CD14-positive monocyte (primary cell): ENCODE measurements around the gene TTLL7. TPM values are rescaled to one million over a fixed set of nuclear protein-coding genes. Genes with fewer than 3 reads are reported as not detected.
A peak's percentile ranks its signal among the peaks of the same experiment; 100 is the strongest.

ENCODE experiments used
- DNase-seq, 3 donors: peaks; one replicate each; pipeline ENCODE4 v3.0.0-alpha.2; 2011 to 2022
- H2AFZ ChIP-seq: 2 replicates; pipeline ENCODE4 v1.6.0; 2012; ENCODE audit warnings: mild to moderate bottlenecking, low read depth, low read length, inconsistent platforms; ENCODE audit not compliant: insufficient read depth, poor library complexity, severe bottlenecking
- H3K27ac ChIP-seq, 2 donors: 1 replicate in 1 of 2; 2 replicates in 1 of 2; pipeline ENCODE4 v1.5.1; 2012 to 2013; ENCODE audit warnings: low read length in 2 of 2, control low read depth in 1 of 2, inconsistent platforms in 1 of 2, low read depth in 1 of 2, mild to moderate bottlenecking in 1 of 2
- H3K27me3 ChIP-seq, 2 donors: one replicate each; pipeline versions ENCODE4 v1.6.0 to v1.6.1; 2011 to 2013; ENCODE audit warnings: low read length in 2 of 2; ENCODE audit not compliant: control insufficient read depth in 2 of 2, insufficient read depth in 2 of 2
- H3K36me3 ChIP-seq, 2 donors: replicated peaks in 1 of 2; 1 replicate in 1 of 2; 2 replicates in 1 of 2; pipeline versions ENCODE4 v1.5.1 to v1.6.1; 2012 to 2013; ENCODE audit warnings: low read length in 2 of 2, control low read depth in 1 of 2, inconsistent platforms in 1 of 2, mild to moderate bottlenecking in 1 of 2; ENCODE audit not compliant: insufficient read depth in 2 of 2, control insufficient read depth in 1 of 2
- H3K4me1 ChIP-seq, 2 donors: 1 replicate in 1 of 2; 2 replicates in 1 of 2; pipeline versions ENCODE4 v1.5.1 to v1.6.1; 2012 to 2013; ENCODE audit warnings: low read length in 2 of 2, control low read depth in 1 of 2, inconsistent platforms in 1 of 2, mild to moderate bottlenecking in 1 of 2, moderate library complexity in 1 of 2; ENCODE audit not compliant: insufficient read depth in 2 of 2, control insufficient read depth in 1 of 2
- H3K4me2 ChIP-seq: replicated peaks from 2 replicates; pipeline ENCODE3; 2012; ENCODE audit warnings: low read length, moderate library complexity, mild to moderate bottlenecking; ENCODE audit not compliant: poor library complexity, severe bottlenecking; ENCODE audit errors: extremely low read depth
- H3K4me3 ChIP-seq, 3 experiments: fragments of 200-600 bp in 1 of 3; sonication (generic) in 1 of 3; replicated peaks in 1 of 3; 1 replicate in 2 of 3; 2 replicates in 1 of 3; pipeline ENCODE4 v1.5.1; 2011 to 2013; ENCODE audit warnings: low read length in 3 of 3, mild to moderate bottlenecking in 3 of 3, control low read depth in 2 of 3, low read depth in 2 of 3, inconsistent platforms in 1 of 3, moderate library complexity in 1 of 3
- H3K79me2 ChIP-seq: 2 replicates; pipeline ENCODE4 v1.6.0; 2012; ENCODE audit warnings: mild to moderate bottlenecking, control low read depth, inconsistent platforms, low read length, moderate library complexity; ENCODE audit not compliant: insufficient read depth
- H3K9ac ChIP-seq: 2 replicates; pipeline ENCODE4 v1.6.0; 2017; ENCODE audit warnings: low read length, mild to moderate bottlenecking; ENCODE audit not compliant: insufficient read depth, poor library complexity, severe bottlenecking
- H3K9me3 ChIP-seq, 2 donors: replicated peaks in 1 of 2; 1 replicate in 1 of 2; 2 replicates in 1 of 2; pipeline versions ENCODE4 v1.5.1 to v1.6.1; 2012 to 2013; ENCODE audit warnings: low read length in 2 of 2, control low read depth in 1 of 2; ENCODE audit not compliant: control insufficient read depth in 1 of 2, insufficient read depth in 1 of 2
- H4K20me1 ChIP-seq: 2 replicates; pipeline ENCODE4 v1.6.0; 2012; ENCODE audit warnings: mild to moderate bottlenecking, low read length, control low read depth, moderate library complexity; ENCODE audit not compliant: insufficient read depth
- H3K27ac Mint-ChIP-seq, 7 donors: one replicate each; pipeline ENCODE4 v1.8.0; 2020; ENCODE audit warnings: mild to moderate bottlenecking in 7 of 7, mixed read lengths in 7 of 7, moderate library complexity in 6 of 7, inconsistent platforms in 2 of 7
- H3K27me3 Mint-ChIP-seq, 3 donors: one replicate each; pipeline ENCODE4 v1.8.0; 2021 to 2022; ENCODE audit warnings: low read depth in 3 of 3, mild to moderate bottlenecking in 3 of 3, mixed read lengths in 3 of 3, moderate library complexity in 3 of 3, inconsistent platforms in 1 of 3
- H3K36me3 Mint-ChIP-seq, 2 donors: one replicate each; pipeline ENCODE4 v1.8.0; 2020; ENCODE audit warnings: mixed read lengths in 2 of 2, inconsistent platforms in 1 of 2, mild to moderate bottlenecking in 1 of 2
- H3K4me1 Mint-ChIP-seq: one replicate; pipeline ENCODE4 v1.8.0; 2020; ENCODE audit warnings: mild to moderate bottlenecking, mixed read lengths
- H3K4me3 Mint-ChIP-seq, 2 donors: one replicate each; pipeline ENCODE4 v1.8.0; 2020; ENCODE audit warnings: mild to moderate bottlenecking in 2 of 2, mixed read lengths in 2 of 2, moderate library complexity in 1 of 2
- H3K9me3 Mint-ChIP-seq, 7 donors: one replicate each; pipeline ENCODE4 v1.8.0; 2020 to 2022; ENCODE audit warnings: mixed read lengths in 7 of 7, mild to moderate bottlenecking in 6 of 7, moderate library complexity in 6 of 7, inconsistent platforms in 2 of 7
- WGBS: methylation state at CpG from one replicate; pipeline ENCODE4 v1.1.5; 2013; ENCODE audit warnings: missing lambda C conversion rate; ENCODE audit not compliant: insufficient coverage; 5-methylcytosine and 5-hydroxymethylcytosine counted together
- intact Hi-C, 2 donors: fragments of 100-400 bp; cut with micrococcal nuclease; formaldehyde crosslinking; loops; one replicate each; pipeline versions ENCODE4 v1.15.0 to v1.15.1; 2023
- polyA plus RNA-seq, 3 donors: library from polyadenylated mRNA; depleted of rRNA in 1 of 3; unstranded in 2 of 3; stranded (reverse) in 1 of 3; fragments of 300-500 nt in 2 of 3; fragments of >200 nt in 1 of 3; fragmentation: Illumina TruSeq in 2 of 3; gene quantifications; 1 replicate in 2 of 3; 2 replicates in 1 of 3; pipeline ENCODE4 v1.2.3, GENCODE V29; 2012 to 2021
- TF ChIP-seq, protein P1 (sequence below): fragments of 200-600 bp; IDR thresholded peaks from one replicate; pipeline ENCODE4 v1.8.0; 2022; ENCODE audit warnings: antibody characterized with exemption, mild to moderate bottlenecking

Gene TTLL7
- polyA plus RNA-seq, 3 donors: 0.12 to 0.69 TPM; not detected in 1

DNA sequence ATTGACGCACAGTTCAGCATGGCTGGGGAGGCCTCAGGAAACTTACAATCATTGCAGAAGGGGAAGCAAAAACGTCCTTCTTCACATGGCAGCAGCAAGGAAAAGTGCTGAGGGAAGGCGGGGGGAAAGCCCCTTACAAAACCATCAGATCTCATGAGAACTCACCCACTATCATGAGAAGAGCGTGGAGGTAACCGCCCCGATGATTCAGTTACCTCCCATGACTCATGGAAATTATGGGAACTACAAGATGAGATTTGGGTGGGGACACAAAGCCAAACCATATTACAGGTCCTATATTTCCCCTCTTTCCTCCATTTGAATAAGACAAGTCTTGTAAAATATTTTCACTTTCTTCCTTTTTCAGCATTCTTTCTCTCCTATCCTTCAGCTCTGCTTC, 7.7 kb upstream of the TTLL7 start:
- H3K79me2 ChIP-seq: no peaks in the 10 kb centered on the region
- no peak overlapping the region for H3K27ac ChIP-seq
- intact Hi-C loops: no loop called here
- no peak overlapping the region for H3K4me3 ChIP-seq
- WGBS: no CpG with 5 or more reads among the region's 6 CpGs
- peak in 1 of 3 donors; percentile 9 for DNase-seq
- no peaks in the 10 kb centered on the region for H3K27me3 ChIP-seq
- H3K4me1 Mint-ChIP-seq: no peaks in the 10 kb centered on the region
- TF ChIP-seq, protein P1, sequence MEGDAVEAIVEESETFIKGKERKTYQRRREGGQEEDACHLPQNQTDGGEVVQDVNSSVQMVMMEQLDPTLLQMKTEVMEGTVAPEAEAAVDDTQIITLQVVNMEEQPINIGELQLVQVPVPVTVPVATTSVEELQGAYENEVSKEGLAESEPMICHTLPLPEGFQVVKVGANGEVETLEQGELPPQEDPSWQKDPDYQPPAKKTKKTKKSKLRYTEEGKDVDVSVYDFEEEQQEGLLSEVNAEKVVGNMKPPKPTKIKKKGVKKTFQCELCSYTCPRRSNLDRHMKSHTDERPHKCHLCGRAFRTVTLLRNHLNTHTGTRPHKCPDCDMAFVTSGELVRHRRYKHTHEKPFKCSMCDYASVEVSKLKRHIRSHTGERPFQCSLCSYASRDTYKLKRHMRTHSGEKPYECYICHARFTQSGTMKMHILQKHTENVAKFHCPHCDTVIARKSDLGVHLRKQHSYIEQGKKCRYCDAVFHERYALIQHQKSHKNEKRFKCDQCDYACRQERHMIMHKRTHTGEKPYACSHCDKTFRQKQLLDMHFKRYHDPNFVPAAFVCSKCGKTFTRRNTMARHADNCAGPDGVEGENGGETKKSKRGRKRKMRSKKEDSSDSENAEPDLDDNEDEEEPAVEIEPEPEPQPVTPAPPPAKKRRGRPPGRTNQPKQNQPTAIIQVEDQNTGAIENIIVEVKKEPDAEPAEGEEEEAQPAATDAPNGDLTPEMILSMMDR: no peak
- H3K9ac ChIP-seq: no peak overlapping the region
- no peak overlapping the region for H2AFZ ChIP-seq
- H3K27me3 Mint-ChIP-seq: peaks cover 0 to under 1% (median 0%) of the 10 kb centered on the region in 3 donors
- no peak overlapping the region for H3K4me3 Mint-ChIP-seq
- no peaks in the 10 kb centered on the region for H4K20me1 ChIP-seq
- H3K36me3 Mint-ChIP-seq: no peaks in the 10 kb centered on the region
- H3K4me2 ChIP-seq: no peak overlapping the region
- H3K9me3 ChIP-seq: peaks cover 0 to 3% of the 10 kb centered on the region in 2 donors
- H3K36me3 ChIP-seq: no peaks in the 10 kb centered on the region
- H3K9me3 Mint-ChIP-seq: peaks cover 0 to 12% (median 4%) of the 10 kb centered on the region in 7 donors
- H3K4me1 ChIP-seq: no peaks in the 10 kb centered on the region
- H3K27ac Mint-ChIP-seq: no peak overlapping the region

DNA sequence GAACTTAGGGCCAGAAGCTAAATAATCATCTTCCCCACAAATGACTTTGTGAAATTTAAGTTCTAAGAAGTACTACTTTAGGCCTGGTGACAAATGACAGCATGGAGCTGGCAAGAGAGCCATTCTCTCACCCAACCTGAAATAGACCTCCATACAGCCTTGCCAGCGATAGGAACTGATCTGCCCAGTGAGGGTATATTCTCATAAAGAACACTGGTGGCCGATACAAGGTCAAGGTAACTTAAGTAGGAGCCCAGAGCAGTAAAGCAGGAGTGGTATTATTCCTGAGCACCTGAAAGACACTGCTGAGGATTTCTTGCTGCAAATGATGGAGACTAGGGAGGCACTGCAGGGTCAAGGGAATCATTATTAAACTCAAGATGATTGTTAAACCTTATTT, 2.6 kb upstream of the TTLL7 start:
- intact Hi-C loops: no loop called here
- H3K79me2 ChIP-seq: no peaks in the 10 kb centered on the region
- Mint-ChIP-seq H3K4me3 (no peak overlapping the region), H3K27ac (no peak overlapping the region), H3K4me1 (peaks cover 13% of the 10 kb centered on the region), H3K27me3 (peaks cover 34 to 44% (median 37%) of the 10 kb centered on the region in 3 donors), H3K36me3 (no peaks in the 10 kb centered on the region), H3K9me3 (peaks cover 0 to 2% (median under 1%) of the 10 kb centered on the region in 7 donors)
- no peak for DNase-seq
- no peaks in the 10 kb centered on the region for H4K20me1 ChIP-seq
- no peak overlapping the region for H3K4me3 ChIP-seq
- no peak overlapping the region for H2AFZ ChIP-seq
- peaks cover 5% of the 10 kb centered on the region in 2 donors for H3K4me1 ChIP-seq
- peaks cover 0 to 2% of the 10 kb centered on the region in 2 donors for H3K9me3 ChIP-seq
- H3K27ac ChIP-seq: no peak overlapping the region
- TF ChIP-seq, protein P1: no peak
- H3K9ac ChIP-seq: no peak overlapping the region
- no peak overlapping the region for H3K4me2 ChIP-seq
- H3K27me3 ChIP-seq: peaks cover 29 to 40% of the 10 kb centered on the region in 2 donors
- 100% methylated on average over 1 of the region's 2 CpGs for WGBS
- no peaks in the 10 kb centered on the region for H3K36me3 ChIP-seq
